ENCODE results near the gene ENPP1.

Gene ENPP1

DNA sequence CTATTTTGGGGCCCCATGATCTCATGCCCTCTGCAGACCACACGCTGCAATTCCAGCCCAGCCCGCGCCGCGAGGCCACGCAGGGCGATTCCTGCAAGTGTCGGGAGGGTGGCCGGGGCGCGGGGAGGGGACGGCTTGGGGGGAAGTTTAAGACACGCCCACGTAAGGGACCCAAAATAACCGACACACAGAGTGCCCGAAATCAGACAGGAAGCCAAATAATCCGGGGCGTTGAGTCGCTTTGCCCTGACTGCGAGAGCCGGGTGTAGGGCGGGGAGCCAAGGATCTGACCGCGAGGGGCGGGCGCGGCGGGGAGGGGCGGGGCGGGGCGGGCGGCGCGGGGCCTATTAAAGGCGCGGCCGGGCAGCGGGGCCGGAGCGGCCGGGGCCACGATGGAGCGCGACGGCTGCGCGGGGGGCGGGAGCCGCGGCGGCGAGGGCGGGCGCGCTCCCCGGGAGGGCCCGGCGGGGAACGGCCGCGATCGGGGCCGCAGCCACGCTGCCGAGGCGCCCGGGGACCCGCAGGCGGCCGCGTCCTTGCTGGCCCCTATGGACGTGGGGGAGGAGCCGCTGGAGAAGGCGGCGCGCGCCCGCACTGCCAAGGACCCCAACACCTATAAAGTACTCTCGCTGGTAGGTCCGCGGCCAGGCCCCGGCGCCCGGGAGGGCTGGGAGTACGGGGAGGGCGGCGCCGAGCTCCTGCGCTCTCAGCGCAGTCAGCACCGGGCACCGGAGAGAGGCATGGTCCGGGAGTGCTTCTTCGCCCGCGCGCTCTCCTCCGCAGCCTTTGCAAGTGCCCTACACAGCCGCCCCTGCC lies at the start of gene ENPP1:
ENPP1 (plus strand) TSS at position 377 of the 816 bp plus-strand sequence; CDS start at position 393, 16 bp downstream.
- Histone ChIP-seq H3K4me3 (replicated peaks; ENCODE audit: low read depth, low read length) (peak within 1 kb of the TSS; percentile 24), H3K27me3 (replicated peaks; ENCODE audit: control insufficient read depth, insufficient read depth, low read length) (no peaks in the 10 kb centered on the region; the same call in none of the 2 replicates), H3K36me3 (ENCODE audit: control insufficient read depth, insufficient read depth, low read length) (no peaks in the 10 kb centered on the region)
- peak; percentile 32 for DNase-seq (ENCODE audit: extremely low read depth, insufficient read length)
- TF ChIP-seq, protein P1, sequence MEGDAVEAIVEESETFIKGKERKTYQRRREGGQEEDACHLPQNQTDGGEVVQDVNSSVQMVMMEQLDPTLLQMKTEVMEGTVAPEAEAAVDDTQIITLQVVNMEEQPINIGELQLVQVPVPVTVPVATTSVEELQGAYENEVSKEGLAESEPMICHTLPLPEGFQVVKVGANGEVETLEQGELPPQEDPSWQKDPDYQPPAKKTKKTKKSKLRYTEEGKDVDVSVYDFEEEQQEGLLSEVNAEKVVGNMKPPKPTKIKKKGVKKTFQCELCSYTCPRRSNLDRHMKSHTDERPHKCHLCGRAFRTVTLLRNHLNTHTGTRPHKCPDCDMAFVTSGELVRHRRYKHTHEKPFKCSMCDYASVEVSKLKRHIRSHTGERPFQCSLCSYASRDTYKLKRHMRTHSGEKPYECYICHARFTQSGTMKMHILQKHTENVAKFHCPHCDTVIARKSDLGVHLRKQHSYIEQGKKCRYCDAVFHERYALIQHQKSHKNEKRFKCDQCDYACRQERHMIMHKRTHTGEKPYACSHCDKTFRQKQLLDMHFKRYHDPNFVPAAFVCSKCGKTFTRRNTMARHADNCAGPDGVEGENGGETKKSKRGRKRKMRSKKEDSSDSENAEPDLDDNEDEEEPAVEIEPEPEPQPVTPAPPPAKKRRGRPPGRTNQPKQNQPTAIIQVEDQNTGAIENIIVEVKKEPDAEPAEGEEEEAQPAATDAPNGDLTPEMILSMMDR (IDR thresholded peaks at IDR 0.05; ENCODE audit: insufficient read depth, low read length, poor library complexity, severe bottlenecking) = no peak

DNA sequence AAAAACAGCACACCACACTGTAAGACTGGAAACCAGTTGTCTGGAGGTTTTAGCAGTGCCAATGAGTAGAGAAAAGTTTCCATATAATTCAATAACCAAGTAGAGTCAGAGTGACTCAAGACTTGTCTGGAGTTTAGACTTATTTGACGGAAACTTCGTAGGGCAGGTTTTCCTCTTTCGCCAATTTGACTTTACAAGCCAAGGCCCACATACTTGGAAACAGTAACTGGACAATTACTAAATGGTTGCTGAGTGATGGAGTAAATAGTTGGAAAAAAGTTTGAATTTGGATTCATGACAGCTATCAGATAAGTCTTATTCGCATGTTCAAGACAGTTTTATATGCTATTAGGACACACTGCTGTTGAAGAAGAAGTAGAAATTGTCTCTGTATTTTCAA lies 48.9 kb upstream of the ENPP1 start:
- DNase-seq (ENCODE audit: extremely low read depth, insufficient read length) = no peak
- no peak overlapping the region for H3K4me3 ChIP-seq (replicated peaks; ENCODE audit: low read depth, low read length)
- TF ChIP-seq, protein P1 (IDR thresholded peaks at IDR 0.05; ENCODE audit: insufficient read depth, low read length, poor library complexity, severe bottlenecking) = no peak
- no peaks in the 10 kb centered on the region; the same call in 1 of the 2 replicates for H3K27me3 ChIP-seq (replicated peaks; ENCODE audit: control insufficient read depth, insufficient read depth, low read length)
- no peaks in the 10 kb centered on the region for H3K36me3 ChIP-seq (ENCODE audit: control insufficient read depth, insufficient read depth, low read length)

DNA sequence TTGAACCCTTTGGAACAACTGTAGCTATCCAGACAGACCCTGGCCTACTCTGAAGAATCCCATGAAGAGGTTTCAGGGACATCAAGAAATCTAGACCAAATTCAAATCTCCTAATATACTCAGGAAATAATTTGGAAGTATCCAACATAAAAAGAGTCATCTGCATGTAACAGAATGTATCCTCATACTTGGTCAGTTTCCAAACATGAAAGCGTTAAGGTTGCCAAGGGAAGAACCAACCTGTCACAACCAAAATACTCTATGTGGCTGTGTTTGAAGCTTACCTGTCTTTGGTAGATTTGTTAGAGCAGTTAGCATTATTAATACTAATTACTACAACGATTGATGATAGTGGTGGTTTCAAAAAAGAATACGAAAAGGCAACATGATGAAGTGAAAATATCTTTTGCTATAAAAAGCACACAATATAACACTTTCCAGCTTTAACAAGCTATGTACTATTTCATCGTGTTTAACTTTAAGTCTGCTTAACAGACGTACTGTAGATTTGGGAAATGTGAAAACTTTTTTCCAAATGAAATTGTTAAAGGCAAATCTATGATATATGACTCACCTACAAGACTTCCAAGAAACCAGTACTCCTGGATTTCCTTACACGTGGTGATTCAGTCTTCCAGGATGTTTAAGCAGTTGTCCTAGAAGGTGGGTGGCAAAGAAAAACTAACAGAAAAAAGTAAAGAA lies 46.6 kb upstream of the ENPP1 start:
- no peak for DNase-seq (ENCODE audit: extremely low read depth, insufficient read length)
- TF ChIP-seq, protein P1 (IDR thresholded peaks at IDR 0.05; ENCODE audit: insufficient read depth, low read length, poor library complexity, severe bottlenecking) = no peak

DNA sequence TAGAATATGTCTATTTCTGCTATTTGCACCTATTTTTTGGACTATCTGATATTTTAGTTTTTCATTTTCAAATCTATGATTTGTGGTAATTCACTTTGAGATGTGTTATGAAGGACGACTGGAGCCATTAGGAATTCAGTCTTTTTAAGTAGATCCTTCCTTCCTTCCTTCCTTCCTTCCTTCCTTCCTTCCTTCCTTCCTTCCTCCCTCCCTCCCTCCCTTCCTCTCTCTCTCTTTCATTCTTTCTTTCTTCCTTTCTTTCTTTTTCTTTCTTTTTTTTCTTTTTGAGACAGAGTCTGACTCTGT lies 46.1 kb upstream of the ENPP1 start:
- Histone ChIP-seq H3K36me3 (ENCODE audit: control insufficient read depth, insufficient read depth, low read length) (no peaks in the 10 kb centered on the region), H3K4me3 (replicated peaks; ENCODE audit: low read depth, low read length) (no peak overlapping the region), H3K27me3 (replicated peaks; ENCODE audit: control insufficient read depth, insufficient read depth, low read length) (no peaks in the 10 kb centered on the region; the same call in 1 of the 2 replicates)
- DNase-seq (ENCODE audit: extremely low read depth, insufficient read length) = no peak
- TF ChIP-seq, protein P1 (IDR thresholded peaks at IDR 0.05; ENCODE audit: insufficient read depth, low read length, poor library complexity, severe bottlenecking) = no peak

More for the DNA sequence above, 46.6 kb upstream of the ENPP1 start:
- Histone ChIP-seq H3K27me3 (replicated peaks; ENCODE audit: control insufficient read depth, insufficient read depth, low read length) (no peaks in the 10 kb centered on the region; the same call in 1 of the 2 replicates), H3K36me3 (ENCODE audit: control insufficient read depth, insufficient read depth, low read length) (no peaks in the 10 kb centered on the region), H3K4me3 (replicated peaks; ENCODE audit: low read depth, low read length) (no peak overlapping the region)

DNA sequence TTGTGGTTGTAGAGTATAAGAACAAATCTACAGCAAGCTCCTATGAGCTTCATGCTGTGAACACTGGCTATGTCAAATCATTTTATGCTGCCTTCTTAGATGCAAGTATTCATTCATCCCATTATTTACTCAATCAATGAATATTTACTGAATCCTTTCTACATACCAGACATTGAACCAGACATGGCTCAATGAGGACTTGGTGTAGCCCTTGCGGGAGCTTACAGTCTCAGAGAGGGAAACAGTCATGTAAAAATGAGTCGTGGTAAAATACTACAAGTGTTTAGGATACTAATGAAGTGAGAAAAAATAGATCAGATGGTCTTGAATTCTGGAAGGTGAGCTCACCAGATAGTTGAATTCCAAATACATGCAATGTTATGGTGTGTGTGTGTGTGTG lies 44.8 kb upstream of the ENPP1 start:
- DNase-seq (ENCODE audit: extremely low read depth, insufficient read length) = no peak
- Histone ChIP-seq H3K27me3 (replicated peaks; ENCODE audit: control insufficient read depth, insufficient read depth, low read length) (no peaks in the 10 kb centered on the region), H3K4me3 (replicated peaks; ENCODE audit: low read depth, low read length) (no peak overlapping the region), H3K36me3 (ENCODE audit: control insufficient read depth, insufficient read depth, low read length) (no peaks in the 10 kb centered on the region)
- TF ChIP-seq, protein P1 (IDR thresholded peaks at IDR 0.05; ENCODE audit: insufficient read depth, low read length, poor library complexity, severe bottlenecking) = no peak
